ENCODE data around the gene CIAO1.

DNA sequence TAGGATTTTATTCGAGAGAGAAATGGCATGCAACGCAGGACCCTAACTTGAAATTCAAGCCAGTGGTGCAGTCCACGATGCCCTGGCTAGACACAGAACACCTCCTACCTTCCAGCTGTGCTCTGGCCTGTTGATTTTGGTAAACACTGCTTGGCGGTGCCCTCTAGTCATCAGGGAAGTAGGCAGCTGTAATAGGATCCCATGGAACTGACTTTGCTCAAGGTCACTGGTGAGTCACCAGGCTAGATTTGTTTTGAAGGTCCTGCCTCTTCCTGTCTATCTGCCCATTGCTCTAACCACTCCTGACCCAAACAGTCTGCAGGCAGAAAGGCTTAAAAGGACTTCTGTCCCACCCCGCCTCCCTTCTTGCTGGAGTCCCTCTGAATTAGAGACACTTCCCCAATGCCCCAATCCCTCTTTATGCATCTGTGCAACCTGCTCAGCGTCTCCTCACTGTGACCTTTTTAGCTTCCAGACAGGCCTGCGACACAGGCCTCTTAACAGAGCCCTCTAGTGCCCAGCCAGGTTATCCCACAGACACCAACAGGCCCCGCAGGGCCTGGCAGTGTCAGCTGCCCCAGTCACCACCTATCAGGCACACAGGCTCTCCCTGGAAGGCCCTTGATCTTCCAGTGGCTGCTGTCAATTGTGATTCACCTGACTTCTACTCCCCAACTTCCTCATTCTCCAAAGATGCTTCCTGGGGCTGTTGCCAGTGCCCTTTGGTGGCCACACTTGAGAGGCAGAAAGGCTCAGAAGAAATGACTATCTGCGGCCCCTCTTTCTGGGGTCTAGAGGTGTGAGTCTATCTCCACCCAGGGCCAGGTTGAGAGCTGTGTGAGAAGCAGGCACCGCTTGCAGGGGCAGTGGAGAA is 5.4 kb upstream of the CIAO1 start:
- TF ChIP-seq ZFP3 (CRISPR knock-in tag; IDR thresholded peaks at IDR 0.05) (no peak), ZNF565 (CRISPR knock-in tag; conservative IDR thresholded peaks at IDR 0.05; ENCODE audit: low read depth) (no peak), ZNF8 (CRISPR knock-in tag; IDR thresholded peaks at IDR 0.05) (no peak), GLIS3 (CRISPR knock-in tag; IDR thresholded peaks at IDR 0.05) (no peak), ZNF70 (CRISPR knock-in tag; IDR thresholded peaks at IDR 0.05) (no peak), RARB (CRISPR knock-in tag; IDR thresholded peaks at IDR 0.05) (no peak), PPARA (CRISPR knock-in tag; IDR thresholded peaks at IDR 0.05; ENCODE audit: borderline replicate concordance) (no peak), ZC3H10 (CRISPR knock-in tag; IDR thresholded peaks at IDR 0.05) (no peak)
- TF ChIP-seq, protein P1, sequence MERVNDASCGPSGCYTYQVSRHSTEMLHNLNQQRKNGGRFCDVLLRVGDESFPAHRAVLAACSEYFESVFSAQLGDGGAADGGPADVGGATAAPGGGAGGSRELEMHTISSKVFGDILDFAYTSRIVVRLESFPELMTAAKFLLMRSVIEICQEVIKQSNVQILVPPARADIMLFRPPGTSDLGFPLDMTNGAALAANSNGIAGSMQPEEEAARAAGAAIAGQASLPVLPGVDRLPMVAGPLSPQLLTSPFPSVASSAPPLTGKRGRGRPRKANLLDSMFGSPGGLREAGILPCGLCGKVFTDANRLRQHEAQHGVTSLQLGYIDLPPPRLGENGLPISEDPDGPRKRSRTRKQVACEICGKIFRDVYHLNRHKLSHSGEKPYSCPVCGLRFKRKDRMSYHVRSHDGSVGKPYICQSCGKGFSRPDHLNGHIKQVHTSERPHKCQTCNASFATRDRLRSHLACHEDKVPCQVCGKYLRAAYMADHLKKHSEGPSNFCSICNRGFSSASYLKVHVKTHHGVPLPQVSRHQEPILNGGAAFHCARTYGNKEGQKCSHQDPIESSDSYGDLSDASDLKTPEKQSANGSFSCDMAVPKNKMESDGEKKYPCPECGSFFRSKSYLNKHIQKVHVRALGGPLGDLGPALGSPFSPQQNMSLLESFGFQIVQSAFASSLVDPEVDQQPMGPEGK (CRISPR knock-in tag; IDR thresholded peaks at IDR 0.05; ENCODE audit: borderline replicate concordance): no peak
- TF ChIP-seq, protein P2, sequence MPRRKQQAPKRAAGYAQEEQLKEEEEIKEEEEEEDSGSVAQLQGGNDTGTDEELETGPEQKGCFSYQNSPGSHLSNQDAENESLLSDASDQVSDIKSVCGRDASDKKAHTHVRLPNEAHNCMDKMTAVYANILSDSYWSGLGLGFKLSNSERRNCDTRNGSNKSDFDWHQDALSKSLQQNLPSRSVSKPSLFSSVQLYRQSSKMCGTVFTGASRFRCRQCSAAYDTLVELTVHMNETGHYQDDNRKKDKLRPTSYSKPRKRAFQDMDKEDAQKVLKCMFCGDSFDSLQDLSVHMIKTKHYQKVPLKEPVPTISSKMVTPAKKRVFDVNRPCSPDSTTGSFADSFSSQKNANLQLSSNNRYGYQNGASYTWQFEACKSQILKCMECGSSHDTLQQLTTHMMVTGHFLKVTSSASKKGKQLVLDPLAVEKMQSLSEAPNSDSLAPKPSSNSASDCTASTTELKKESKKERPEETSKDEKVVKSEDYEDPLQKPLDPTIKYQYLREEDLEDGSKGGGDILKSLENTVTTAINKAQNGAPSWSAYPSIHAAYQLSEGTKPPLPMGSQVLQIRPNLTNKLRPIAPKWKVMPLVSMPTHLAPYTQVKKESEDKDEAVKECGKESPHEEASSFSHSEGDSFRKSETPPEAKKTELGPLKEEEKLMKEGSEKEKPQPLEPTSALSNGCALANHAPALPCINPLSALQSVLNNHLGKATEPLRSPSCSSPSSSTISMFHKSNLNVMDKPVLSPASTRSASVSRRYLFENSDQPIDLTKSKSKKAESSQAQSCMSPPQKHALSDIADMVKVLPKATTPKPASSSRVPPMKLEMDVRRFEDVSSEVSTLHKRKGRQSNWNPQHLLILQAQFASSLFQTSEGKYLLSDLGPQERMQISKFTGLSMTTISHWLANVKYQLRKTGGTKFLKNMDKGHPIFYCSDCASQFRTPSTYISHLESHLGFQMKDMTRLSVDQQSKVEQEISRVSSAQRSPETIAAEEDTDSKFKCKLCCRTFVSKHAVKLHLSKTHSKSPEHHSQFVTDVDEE (CRISPR knock-in tag; IDR thresholded peaks at IDR 0.05): no peak
- TF ChIP-seq, protein P3, sequence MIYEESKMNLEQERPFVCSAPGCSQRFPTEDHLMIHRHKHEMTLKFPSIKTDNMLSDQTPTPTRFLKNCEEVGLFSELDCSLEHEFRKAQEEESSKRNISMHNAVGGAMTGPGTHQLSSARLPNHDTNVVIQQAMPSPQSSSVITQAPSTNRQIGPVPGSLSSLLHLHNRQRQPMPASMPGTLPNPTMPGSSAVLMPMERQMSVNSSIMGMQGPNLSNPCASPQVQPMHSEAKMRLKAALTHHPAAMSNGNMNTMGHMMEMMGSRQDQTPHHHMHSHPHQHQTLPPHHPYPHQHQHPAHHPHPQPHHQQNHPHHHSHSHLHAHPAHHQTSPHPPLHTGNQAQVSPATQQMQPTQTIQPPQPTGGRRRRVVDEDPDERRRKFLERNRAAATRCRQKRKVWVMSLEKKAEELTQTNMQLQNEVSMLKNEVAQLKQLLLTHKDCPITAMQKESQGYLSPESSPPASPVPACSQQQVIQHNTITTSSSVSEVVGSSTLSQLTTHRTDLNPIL (CRISPR knock-in tag; IDR thresholded peaks at IDR 0.05; ENCODE audit: low read depth): no peak
- TF ChIP-seq, protein P4, sequence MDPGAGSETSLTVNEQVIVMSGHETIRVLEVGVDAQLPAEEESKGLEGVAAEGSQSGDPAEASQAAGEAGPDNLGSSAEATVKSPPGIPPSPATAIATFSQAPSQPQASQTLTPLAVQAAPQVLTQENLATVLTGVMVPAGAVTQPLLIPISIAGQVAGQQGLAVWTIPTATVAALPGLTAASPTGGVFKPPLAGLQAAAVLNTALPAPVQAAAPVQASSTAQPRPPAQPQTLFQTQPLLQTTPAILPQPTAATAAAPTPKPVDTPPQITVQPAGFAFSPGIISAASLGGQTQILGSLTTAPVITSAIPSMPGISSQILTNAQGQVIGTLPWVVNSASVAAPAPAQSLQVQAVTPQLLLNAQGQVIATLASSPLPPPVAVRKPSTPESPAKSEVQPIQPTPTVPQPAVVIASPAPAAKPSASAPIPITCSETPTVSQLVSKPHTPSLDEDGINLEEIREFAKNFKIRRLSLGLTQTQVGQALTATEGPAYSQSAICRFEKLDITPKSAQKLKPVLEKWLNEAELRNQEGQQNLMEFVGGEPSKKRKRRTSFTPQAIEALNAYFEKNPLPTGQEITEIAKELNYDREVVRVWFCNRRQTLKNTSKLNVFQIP (CRISPR knock-in tag; IDR thresholded peaks at IDR 0.05; ENCODE audit: borderline replicate concordance, low read depth): no peak
